ENCODE measurements around the gene ZNF341.

The ZNF341 gene

DNA sequence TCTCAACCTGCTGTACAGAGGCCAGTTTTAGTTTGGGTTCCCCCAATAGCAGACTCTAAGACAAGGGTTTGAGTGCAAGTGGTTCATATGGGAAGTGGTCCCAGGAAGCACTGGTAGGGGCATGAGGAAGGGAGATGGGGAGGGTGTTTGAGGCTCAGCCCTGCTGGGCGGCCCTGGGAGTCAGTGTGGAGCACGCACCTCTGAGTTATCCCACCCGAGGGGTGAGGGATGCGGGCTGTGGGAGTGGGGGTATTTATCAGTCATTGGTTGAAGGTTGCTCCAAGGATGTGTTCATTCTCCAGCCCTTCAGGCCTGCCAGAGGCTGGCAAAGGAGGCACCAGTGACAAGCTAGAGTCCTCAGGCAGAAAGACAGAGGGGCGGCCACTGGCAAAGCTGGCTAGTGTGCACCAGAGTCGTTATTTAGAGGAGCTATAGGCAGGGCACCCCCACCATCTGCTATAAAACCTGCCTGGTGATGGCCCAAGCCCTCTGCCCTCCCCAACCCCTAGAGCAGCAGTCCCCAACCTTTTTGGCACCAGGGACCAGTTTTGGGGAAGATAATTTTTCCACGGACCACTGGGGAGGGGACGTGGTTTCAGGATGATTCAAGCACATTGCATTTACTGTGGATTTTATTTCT lies 28.2 kb upstream of the ZNF341 start:
- DNase-seq (ENCODE audit: low read depth) = no peak

DNA sequence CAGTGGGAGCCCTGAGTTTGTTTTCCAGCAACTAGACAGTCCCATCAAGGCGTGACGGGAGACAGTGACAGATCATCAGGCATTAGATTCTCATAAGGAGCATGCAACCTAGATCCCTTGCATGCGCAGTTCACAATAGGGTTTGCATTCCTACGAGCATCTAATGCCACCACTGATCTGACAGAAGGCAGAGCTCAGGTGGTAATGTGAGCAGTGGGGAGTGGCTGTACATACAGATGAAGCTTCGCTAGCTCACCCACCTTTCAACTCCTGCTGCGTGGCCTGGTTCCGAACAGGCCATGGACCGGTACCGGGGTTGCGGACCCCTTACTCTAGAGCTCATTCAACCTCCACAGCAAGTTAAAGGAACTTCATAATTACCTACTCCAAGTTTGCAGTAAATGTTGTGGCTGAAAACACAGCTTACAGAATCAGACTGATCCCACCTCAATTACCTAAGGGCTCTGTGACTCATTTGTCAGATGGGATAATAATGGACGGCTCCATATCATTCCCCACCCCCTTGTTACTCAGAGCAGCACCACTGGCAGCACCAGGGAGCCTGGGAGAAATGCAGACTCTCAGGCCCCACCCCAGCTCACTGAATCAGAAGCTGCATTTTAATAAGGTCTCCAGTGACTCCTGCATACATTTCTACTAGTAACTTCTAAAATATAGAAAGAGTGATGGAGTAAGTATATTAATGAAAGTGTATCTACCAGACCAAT lies 27.4 kb upstream of the ZNF341 start:
- no peak overlapping the region for H3K4me3 ChIP-seq (ENCODE audit: low read length)
- DNase-seq (ENCODE audit: low read depth) = no peak
- TF ChIP-seq, protein P1, sequence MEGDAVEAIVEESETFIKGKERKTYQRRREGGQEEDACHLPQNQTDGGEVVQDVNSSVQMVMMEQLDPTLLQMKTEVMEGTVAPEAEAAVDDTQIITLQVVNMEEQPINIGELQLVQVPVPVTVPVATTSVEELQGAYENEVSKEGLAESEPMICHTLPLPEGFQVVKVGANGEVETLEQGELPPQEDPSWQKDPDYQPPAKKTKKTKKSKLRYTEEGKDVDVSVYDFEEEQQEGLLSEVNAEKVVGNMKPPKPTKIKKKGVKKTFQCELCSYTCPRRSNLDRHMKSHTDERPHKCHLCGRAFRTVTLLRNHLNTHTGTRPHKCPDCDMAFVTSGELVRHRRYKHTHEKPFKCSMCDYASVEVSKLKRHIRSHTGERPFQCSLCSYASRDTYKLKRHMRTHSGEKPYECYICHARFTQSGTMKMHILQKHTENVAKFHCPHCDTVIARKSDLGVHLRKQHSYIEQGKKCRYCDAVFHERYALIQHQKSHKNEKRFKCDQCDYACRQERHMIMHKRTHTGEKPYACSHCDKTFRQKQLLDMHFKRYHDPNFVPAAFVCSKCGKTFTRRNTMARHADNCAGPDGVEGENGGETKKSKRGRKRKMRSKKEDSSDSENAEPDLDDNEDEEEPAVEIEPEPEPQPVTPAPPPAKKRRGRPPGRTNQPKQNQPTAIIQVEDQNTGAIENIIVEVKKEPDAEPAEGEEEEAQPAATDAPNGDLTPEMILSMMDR (conservative IDR thresholded peaks at IDR 0.05; ENCODE audit: low read depth, low read length) = no peak

More for the DNA sequence above, 28.2 kb upstream of the ZNF341 start:
- TF ChIP-seq, protein P1 (conservative IDR thresholded peaks at IDR 0.05; ENCODE audit: low read depth, low read length) = no peak
- H3K4me3 ChIP-seq (ENCODE audit: low read length) = no peak overlapping the region

DNA sequence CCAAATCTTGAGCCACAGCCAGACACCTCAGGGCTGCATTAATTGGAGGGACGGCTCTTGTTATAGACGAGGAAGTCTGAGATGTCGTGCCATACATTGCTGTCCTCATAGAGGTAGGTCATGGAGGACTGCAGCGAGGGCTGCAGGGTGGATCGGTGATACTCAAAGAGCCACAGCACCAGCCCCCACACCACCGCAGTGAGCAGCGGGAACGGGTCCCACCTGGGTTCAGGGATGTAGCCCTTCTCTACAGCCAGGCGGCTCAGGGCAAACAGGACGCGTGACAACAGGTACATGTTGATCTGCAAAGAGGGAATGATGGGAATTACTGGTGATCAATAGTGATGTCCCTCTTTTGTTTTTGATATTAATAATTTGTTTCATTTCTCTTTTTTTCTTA lies 24.1 kb upstream of the ZNF341 start:
- DNase-seq (ENCODE audit: low read depth) = no peak
- no peak overlapping the region for H3K4me3 ChIP-seq (ENCODE audit: low read length)
- TF ChIP-seq, protein P1 (conservative IDR thresholded peaks at IDR 0.05; ENCODE audit: low read depth, low read length) = no peak

DNA sequence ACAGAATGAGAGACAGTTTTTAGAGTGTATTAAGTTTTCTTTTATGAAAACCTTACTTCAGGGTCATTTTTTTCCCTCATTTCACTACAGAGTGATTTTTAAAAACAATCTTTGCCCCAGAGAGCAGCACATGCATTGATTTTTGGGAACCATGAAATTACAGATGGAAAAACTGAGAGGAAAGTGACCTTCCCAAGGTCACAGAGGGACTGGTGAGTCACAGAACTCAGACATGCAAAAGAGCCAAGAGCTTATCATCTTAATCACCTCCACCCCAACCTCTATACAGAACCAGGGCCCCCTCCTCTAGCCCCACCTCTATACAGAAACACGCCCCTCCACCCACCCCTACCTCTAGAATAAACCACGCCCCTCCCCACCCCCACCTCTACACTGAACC lies 22.4 kb upstream of the ZNF341 start:
- no peak for DNase-seq (ENCODE audit: low read depth)
- TF ChIP-seq, protein P1 (conservative IDR thresholded peaks at IDR 0.05; ENCODE audit: low read depth, low read length) = no peak
- no peak overlapping the region for H3K4me3 ChIP-seq (ENCODE audit: low read length)

DNA sequence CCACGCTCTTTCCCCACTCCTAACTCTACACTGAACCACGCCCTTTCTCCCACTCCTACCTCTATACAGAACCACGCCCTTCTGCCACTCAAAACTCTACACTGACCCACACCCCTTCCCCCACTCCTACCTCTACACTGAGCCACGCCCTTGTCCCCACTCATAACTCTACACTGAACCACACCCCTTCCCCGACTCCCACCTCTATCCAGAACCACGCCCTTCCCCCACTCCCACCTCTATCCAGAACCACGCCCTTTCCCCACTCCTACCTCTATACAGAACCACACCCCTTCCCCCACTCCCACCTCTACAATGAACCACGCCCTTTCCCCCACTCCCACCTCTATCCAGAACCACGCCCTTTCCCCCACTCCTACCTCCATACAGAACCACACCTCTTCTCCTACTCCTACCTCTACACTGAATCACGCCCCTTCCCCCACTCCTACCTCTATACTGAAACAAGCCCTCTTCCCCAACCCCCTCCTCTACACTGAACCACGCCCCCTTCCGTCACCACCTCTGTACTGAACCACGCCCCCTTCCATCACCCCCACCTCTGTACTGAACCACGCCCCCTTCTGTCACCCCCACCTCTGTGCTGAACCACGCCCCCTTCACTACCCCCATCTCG lies 21.8 kb upstream of the ZNF341 start:
- no peak for DNase-seq (ENCODE audit: low read depth)
- TF ChIP-seq, protein P1 (conservative IDR thresholded peaks at IDR 0.05; ENCODE audit: low read depth, low read length) = no peak
- no peak overlapping the region for H3K4me3 ChIP-seq (ENCODE audit: low read length)

DNA sequence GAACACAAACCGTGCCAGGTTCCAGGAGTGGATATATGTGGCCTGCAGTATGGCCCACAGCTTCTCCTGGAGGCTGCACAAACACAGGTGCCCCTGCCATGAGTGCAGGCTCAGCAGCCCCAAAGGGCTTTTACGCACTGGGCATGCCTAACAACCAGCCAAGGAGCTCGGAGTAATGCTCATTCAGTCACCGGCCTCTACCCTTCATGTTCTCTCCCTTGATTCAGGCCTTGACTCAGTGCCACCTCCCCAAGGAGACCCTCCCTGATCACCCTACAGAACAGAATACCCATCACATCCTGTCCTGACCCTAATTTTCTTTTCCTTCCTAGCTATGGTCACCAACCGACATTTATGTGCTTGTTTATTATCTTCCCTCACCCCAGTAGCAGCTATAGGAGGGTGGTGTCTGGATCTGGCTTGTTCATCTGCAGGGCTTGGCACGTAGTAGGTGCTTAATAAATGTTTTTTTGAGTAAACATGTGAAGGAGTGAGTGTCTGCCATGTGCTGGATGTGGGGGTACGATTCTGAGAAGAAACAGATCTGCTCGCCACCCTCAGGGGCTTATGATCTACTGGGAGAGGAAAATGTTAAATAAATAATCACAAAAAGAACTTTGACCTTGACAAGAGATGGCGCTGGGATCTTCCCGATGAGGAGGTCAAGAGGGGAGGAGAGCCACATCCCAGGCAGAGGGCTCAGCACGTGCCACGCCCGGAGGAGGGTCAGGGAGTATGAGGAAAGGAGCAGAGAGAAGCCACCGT lies 20.9 kb upstream of the ZNF341 start:
- H3K4me3 ChIP-seq (ENCODE audit: low read length) = no peak overlapping the region
- TF ChIP-seq, protein P1 (conservative IDR thresholded peaks at IDR 0.05; ENCODE audit: low read depth, low read length) = no peak
- DNase-seq (ENCODE audit: low read depth) = no peak
